Lower leg skin (tissue), 4 donors: ENCODE results near the gene HS6ST2. TPM values are rescaled to one million over a fixed set of nuclear protein-coding genes. Genes with fewer than 3 reads are reported as not detected.

Experiments used
- DNase-seq, 2 donors: peaks; one replicate each; pipeline ENCODE4 v3.0.0-alpha.2; 2019; ENCODE audit warnings: low spot score in 2 of 2
- H3K4me3 ChIP-seq: fragments of 200-600 bp; sonication (generic); 2 replicates; pipeline ENCODE4 v1.5.1; 2017; ENCODE audit warnings: mild to moderate bottlenecking, low read depth; ENCODE audit not compliant: poor library complexity, severe bottlenecking
- CTCF ChIP-seq, 3 donors: fragments of 450-650 bp; IDR thresholded peaks; one replicate each; pipeline ENCODE4 v1.5.1; 2016; ENCODE audit warnings: antibody characterized with exemption in 3 of 3, mild to moderate bottlenecking in 3 of 3, moderate library complexity in 2 of 3
- POLR2A ChIP-seq, 2 donors: fragments of 450-650 bp; IDR thresholded peaks; one replicate each; pipeline ENCODE4 v1.6.1; 2016 to 2017; ENCODE audit warnings: antibody characterized with exemption in 2 of 2, mild to moderate bottlenecking in 1 of 2, moderate library complexity in 1 of 2
- whole genome bisulfite sequencing, 2 donors: methylation state at CpG; one replicate each; pipeline ENCODE4 v1.1.5; 2018; 5-methylcytosine and 5-hydroxymethylcytosine counted together
- intact Hi-C: fragments of 100-400 bp; cut with DNase I; formaldehyde crosslinking; loops from one replicate; pipeline ENCODE4 v1.15.0; 2023; ENCODE audit warnings: low total_unique reads
- total RNA-seq, 4 donors: library from RNA; depleted of rRNA; stranded (reverse); fragments of >200 nt; gene quantifications; one replicate each; pipeline ENCODE4 v1.1.0, GENCODE V29; 2016

HS6ST2 gene
- total RNA-seq, 4 donors from 2014 or later: 0.17 to 0.29 TPM; not detected in 2

GRCh38 chrX:132875650-132876522 lies 82.5 kb downstream of the HS6ST2 start:
- DNase-seq: no peak
- intact Hi-C loops: no loop called here
- H3K4me3 ChIP-seq: no peak overlapping the region
- TF ChIP-seq POLR2A (IDR thresholded peaks at IDR 0.05) (no peak), CTCF (IDR thresholded peaks at IDR 0.05) (no peak)
- WGBS, 2 donors: 18 to 37% methylated on average over 3 of the region's 3 CpGs

- intact Hi-C loops: no loop called here
- DNase-seq: no peak
Measured at GRCh38 chrX:132862562-132862961, 95.9 kb downstream of the HS6ST2 start.

GRCh38 chrX:132861076-132861475 lies 97.4 kb downstream of the HS6ST2 start:
- no peak for DNase-seq
- 76 to 89% methylated on average over 3 of the region's 3 CpGs for WGBS, 2 donors
- no peak for TF ChIP-seq POLR2A (IDR thresholded peaks at IDR 0.05)
- TF ChIP-seq CTCF (IDR thresholded peaks at IDR 0.05): no peak
- no peak overlapping the region for H3K4me3 ChIP-seq
- intact Hi-C loops: no loop called here

More at GRCh38 chrX:132862562-132862961, 95.9 kb downstream of the HS6ST2 start:
- no peak for TF ChIP-seq POLR2A (IDR thresholded peaks at IDR 0.05)
- TF ChIP-seq CTCF (IDR thresholded peaks at IDR 0.05): no peak
- H3K4me3 ChIP-seq: no peak overlapping the region
- WGBS, 2 donors: 64 to 68% methylated on average over 3 of the region's 3 CpGs

GRCh38 chrX:132860200-132860599 lies 98.2 kb downstream of the HS6ST2 start:
- TF ChIP-seq CTCF (IDR thresholded peaks at IDR 0.05) (no peak), POLR2A (IDR thresholded peaks at IDR 0.05) (no peak)
- DNase-seq: no peak
- intact Hi-C loops: no loop called here
- H3K4me3 ChIP-seq: no peak overlapping the region

GRCh38 chrX:132858018-132858417 lies 100.4 kb downstream of the HS6ST2 start:
- intact Hi-C loops: no loop called here

More at GRCh38 chrX:132858018-132858417, 100.4 kb downstream of the HS6ST2 start:
- DNase-seq: no peak
- no peak overlapping the region for H3K4me3 ChIP-seq
- TF ChIP-seq POLR2A (IDR thresholded peaks at IDR 0.05) (no peak), CTCF (IDR thresholded peaks at IDR 0.05) (no peak)
